GM12865 (cell line): ENCODE results near the gene LAMA2.

Source experiments
- DNase-seq: peaks from one replicate; pipeline ENCODE4 v3.0.0; 2010; ENCODE audit warnings: low read depth
- H3K4me3 ChIP-seq: 2 replicates; pipeline ENCODE4 v1.5.1; 2011; ENCODE audit warnings: mild to moderate bottlenecking, low read depth, low read length, control low read depth
- TF ChIP-seq, protein P1 (sequence below): IDR thresholded peaks from 2 replicates; pipeline ENCODE4 v1.5.1; 2011; ENCODE audit warnings: low read length, control low read depth, low read depth, inconsistent platforms; ENCODE audit not compliant: insufficient read depth; ENCODE audit errors: missing control alignments

The LAMA2 gene

DNA sequence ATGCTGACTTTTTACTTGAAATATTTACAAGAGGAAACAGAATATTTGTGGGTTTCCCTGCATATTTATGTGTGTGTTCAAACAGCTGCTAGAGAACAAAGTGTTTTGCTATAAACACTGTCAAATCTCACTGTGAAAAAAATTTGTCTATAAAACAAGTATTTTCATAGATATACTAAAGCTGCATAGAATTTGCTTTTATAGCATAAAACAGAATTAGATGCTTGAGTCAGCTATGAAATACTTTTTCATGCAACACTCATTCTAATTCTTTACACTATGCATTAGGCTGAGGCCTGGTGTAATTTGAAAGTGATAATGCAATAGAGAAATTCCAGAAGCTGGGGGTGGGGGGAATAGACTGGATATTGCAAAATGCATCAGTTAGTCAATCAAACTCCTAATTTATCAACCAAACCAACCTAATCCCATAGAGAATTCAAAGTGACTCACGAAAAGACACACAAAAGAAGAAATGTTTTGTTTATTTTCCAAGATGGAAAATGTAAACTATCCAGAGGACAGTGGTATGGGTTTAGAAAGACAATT, 148.2 kb downstream of the LAMA2 start:
- no peak overlapping the region for H3K4me3 ChIP-seq
- no peak for DNase-seq
- TF ChIP-seq, protein P1, sequence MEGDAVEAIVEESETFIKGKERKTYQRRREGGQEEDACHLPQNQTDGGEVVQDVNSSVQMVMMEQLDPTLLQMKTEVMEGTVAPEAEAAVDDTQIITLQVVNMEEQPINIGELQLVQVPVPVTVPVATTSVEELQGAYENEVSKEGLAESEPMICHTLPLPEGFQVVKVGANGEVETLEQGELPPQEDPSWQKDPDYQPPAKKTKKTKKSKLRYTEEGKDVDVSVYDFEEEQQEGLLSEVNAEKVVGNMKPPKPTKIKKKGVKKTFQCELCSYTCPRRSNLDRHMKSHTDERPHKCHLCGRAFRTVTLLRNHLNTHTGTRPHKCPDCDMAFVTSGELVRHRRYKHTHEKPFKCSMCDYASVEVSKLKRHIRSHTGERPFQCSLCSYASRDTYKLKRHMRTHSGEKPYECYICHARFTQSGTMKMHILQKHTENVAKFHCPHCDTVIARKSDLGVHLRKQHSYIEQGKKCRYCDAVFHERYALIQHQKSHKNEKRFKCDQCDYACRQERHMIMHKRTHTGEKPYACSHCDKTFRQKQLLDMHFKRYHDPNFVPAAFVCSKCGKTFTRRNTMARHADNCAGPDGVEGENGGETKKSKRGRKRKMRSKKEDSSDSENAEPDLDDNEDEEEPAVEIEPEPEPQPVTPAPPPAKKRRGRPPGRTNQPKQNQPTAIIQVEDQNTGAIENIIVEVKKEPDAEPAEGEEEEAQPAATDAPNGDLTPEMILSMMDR = no peak

DNA sequence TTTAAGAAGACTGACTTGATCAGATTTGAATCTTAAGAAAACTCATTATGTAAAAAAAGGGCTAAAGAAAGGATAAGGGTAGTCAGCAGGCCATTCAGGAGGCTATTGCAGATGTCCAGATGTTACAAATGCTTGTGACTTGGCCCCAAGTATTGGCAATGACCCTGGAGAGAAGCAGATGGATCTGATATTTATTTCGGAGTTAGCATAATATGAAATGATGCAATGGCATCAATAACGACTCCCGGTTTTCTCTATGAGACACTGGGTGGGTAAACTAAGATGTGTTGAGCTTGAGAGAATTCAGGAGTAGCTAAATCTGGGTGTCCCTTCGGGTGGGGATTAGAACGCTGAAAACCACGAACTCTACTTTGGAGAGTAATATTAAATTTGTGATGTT, 149.7 kb downstream of the LAMA2 start:
- TF ChIP-seq, protein P1 = no peak
- DNase-seq = no peak
- H3K4me3 ChIP-seq = no peak overlapping the region

DNA sequence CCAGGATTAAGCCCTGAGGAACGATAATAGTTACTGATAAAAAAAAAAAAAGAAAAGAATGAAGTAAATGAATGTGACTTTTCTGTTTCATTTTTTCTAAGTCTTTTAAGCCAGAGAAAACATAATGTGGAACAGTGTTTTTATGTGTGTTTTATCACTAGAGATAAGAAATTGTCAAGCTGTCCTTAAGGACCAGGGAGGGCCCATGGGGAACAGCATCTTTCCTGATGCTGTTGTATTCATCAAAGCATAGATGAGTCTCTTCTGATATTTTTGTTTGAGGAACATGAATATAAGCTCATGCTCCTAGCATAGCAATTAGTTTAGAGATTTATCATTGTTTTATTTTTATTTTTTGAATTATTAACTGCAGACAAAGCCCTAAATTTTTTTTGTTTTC, 150.2 kb downstream of the LAMA2 start:
- TF ChIP-seq, protein P1 = no peak
- no peak overlapping the region for H3K4me3 ChIP-seq
- no peak for DNase-seq

DNA sequence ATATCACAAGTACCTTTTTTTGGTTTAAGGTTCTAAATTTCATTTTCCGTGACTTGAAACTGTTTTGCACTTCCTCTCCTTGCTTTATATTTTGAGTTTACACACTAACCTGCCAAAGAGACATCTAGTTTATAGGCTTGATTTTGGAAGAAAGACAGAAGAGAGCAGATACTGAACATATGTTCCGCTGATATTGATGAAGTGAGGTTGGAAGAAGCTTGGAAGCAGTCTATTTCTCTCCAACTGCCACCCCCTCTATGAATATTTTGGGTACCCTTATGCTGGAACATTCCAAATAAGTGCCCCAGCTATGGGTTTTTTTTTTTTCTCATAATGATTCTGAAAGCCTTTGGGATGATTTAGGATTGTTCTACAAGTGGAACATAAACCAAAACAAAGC, 150.6 kb downstream of the LAMA2 start:
- TF ChIP-seq, protein P1 = no peak
- no peak overlapping the region for H3K4me3 ChIP-seq

DNA sequence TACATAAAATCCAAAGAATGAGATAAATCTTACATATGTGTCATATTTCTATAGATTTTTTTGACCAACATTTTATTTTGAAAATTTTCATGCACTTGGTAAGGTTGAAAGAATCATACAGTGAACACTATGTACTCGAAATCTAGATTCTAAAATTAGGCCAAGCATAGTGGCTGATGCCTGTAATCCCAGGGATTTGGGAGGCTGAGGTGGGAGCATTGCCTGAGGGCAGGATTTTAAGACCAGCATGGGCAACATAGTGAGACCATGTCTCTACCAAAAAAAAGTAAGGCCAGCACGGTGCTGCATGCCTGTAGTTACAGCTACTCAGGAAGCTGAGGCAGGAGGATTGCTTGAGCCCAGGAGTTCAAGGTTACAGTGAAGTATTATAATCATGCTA, 158.6 kb downstream of the LAMA2 start:
- no peak overlapping the region for H3K4me3 ChIP-seq
- DNase-seq = no peak
- TF ChIP-seq, protein P1 = no peak

More for the DNA sequence above, 150.6 kb downstream of the LAMA2 start:
- no peak for DNase-seq

DNA sequence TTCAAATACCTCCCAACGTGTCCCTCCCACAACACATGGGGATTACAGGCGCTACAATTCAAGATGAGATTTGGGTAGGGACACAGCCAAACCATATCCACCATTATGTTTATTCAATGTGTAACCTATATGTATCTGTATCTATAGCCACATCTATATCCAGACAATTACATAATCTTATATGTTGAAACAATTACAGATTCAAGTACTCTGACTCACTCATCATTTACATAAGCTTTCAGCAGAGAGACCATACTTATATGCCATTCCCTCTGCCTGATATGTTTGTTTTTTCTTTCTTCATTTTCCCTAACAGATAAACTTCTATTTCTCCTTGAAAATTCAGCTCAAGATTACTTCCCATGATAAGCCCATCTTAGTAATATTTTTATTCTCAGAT, 163.6 kb downstream of the LAMA2 start:
- no peak overlapping the region for H3K4me3 ChIP-seq
- TF ChIP-seq, protein P1 = no peak
- no peak for DNase-seq

DNA sequence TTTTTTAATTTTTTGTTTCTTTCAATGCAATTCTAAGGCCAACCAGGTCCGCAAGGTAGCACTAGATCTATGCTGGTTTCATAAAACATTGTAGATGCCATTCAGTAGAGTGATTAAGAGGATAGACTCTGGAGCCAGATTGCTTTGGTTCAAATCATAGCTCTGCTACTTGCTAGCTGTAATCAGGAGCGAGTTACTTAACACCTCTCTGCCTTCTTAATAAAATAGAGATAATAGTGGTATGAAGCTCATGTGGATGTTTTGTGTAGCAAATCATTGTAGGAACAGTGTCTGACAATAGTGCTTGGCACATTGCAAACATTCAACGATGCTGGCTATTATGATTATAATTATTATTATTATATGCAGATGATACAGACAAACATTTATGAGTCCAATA, 164.9 kb downstream of the LAMA2 start:
- TF ChIP-seq, protein P1 = no peak
- DNase-seq = no peak
- no peak overlapping the region for H3K4me3 ChIP-seq
